ENCODE data around the gene ADARB2.

Gene ADARB2

DNA sequence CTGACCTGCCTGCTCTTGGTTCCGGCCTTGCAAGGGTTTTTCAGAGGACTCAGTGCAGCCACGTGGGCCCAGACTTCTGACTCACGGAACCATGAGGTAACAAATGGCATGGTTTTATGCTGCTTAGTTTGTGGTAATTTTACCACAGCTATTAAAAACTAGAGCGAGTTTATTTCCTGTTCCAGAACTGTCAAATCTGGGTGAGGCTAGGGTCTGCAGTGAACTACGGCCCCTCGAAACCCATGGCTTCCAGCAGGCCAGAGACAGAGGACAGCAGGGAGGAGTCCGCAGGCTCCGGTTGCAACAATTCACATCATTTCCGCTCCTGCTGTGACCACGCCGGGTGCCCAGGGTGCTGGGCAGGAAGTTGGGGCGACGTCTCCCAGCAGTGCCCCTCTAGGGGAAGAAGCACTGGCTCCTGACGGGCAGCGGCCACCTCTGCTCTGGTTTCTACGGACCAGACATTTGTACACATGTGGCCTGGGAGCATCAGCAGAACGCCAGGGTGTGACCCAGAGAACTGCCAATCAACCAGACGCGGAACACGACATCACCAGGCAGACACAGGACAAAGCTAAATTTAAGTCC lies 74.8 kb downstream of the ADARB2 start:
- DNase-seq (ENCODE audit: low read depth), result no peak

DNA sequence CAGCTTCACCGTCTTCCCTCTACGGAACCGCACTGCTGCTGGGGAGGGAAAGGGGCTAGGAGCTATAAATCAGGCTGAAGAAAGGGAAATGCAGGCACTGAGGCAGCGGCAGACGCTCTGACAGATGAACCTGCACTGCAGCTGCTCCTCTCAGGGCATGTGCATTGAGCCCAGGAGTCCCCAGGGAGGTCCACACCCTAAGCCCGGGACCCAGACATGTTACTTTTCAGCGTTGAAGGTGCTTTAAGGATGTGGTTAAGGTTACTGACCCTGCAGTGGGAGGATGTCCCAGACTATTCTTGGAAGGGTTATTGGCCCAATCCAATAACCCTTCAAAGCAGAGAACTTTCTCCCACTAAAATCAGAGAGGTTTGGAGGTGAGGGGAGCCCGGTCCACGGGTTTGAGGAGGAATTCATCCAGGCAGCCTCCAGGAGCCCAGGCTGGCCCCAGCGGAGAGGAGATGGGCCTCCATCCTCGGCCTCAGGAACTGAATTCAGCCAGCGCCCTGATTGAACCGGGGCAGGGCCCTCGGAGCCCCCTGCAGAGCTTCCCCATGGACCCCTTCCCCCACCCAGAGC lies 75.4 kb downstream of the ADARB2 start:
- no peak for DNase-seq (ENCODE audit: low read depth)

DNA sequence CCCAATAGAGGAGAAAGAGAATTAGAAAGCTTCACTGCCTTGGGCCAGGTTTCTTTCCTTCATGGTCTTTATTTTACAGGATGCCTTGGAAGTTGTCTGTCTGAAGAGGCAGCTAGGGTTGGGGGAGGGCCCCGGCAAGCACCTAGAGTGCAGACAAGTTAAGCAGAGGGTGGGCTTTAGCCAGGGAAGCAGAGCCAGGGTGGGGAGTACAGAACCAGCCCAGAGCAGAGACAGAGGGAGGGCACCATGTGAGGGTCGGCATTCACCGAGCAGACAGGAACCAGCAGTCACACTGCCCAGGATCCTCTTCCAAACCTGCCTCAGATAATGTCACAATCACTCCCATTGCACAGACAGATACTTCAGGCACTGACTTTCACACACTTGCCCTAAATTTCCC lies 75.9 kb downstream of the ADARB2 start:
- DNase-seq (ENCODE audit: low read depth), result no peak

DNA sequence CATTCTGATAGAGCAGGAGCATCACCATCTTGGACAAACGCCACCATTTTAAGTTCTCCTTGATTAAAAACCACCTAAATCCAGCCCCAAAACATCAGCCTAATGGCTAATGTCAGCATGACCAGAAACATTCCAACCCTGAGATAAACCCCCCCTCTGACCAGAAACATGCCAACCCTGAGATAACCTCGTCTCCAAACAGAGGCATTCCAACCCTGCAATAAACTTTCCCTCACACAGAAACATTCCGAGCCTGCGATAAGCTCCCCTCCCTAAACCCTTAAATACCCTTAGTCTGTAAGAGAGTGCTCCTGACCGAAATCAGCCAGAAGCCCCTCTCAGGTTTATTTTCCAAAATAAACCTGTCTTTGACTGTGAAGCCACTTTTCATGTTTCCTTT lies 76.5 kb downstream of the ADARB2 start:
- DNase-seq (ENCODE audit: low read depth), result no peak

DNA sequence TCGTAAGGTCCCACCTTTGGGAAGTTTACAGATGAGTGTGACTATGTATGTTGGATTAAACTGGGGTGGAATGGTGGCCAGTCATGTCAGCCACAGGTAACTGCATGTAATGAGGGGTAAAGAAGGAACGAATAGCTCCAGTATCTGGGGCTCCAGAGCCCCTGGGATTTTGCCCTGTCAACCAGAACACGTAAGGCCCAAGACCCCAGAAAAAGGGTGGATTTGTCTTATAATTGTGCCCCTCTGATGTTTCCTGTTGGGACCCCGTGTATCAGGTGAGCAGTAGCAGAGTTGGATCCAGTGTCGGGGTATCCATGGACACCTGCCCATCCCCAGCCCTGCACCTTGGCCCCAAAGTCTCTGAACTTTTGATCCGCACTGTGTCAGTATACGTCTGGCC lies 76.9 kb downstream of the ADARB2 start:
- DNase-seq (ENCODE audit: low read depth), result no peak

DNA sequence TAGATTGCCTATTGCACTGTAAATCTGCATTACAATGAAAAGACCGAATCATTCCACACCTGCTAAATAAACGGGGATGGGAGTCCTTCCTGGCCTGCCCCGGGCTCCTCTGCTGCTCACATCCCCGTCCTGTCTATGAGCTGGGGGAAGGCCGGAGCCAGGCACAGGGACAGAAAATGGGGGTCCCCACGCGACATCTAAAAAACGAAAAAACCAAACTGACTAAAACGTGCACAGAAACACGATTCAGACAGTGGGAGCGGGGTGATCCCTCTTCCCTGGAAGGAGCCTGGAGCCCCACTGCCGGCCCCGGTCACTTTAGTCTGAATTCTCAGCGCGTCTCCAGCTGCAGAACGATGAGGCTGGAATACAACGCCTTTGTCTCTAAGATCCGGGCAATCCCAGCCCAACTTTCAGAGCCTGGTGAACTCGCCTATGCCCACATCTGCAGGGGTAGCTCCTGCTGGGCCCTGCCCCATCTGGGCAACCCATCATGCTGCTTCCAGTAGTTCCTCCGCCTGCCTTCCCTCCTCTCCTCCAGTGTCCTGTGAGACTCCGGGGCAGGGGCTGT lies 78.0 kb downstream of the ADARB2 start:
- DNase-seq (ENCODE audit: low read depth), result no peak

DNA sequence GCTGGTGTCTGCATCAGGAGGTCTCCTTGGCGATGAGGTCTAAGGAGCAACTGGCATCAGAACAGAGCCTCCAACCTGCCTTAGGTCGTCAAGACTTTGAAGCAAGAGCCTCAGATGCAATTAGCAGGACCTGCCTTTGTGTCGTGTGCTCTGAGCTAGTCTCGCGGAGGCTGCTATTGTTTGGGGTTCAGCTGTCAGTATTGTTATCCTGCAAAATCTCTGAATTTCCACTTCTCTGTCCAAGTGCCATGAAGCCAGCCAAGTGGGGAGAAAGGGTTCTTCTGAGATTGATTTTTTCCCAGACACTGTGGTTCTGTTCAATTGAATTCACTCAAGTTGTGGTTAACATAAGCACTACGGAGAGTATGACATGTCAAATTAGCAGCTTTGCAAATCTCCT lies 78.7 kb downstream of the ADARB2 start:
- no peak for DNase-seq (ENCODE audit: low read depth)

DNA sequence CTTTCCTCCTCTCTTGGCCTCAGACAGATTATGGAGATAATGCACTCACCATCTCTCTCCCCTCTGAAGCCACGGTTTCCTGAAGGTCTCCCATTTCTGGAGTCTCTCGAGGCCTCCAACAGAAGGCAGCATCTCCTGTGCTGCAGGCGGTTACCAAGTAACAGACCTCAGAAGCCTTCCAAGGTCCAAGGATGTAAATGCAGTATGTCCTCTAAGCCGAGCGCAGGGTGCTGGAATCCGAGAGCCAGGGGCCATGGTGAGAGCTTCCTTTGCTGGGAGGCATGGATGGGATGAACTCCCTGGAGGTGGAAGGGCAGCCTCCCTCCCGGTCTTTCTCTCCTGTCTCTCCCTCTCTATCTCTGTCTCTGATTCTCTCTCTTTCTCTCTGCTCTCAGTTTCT lies 79.8 kb downstream of the ADARB2 start:
- DNase-seq (ENCODE audit: low read depth), result no peak

DNA sequence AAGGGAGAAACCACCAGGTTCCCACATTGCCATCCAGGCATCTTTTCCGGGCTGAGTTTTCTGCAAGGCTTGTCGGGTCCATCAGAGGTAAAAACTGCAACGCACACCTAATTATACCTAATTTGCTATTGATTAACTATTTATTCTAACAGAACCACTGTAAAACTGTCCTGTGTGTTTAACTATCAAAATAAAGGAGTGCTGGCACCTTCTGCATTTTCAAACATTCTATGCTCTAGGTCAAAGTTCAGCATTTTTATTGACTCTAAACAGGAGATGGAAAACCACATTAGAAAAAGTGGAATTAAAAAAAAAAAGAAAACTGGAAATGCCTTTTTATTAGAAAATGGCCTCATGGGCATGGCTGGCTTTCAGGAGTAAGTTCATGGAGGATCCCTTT lies 82.0 kb downstream of the ADARB2 start:
- no peak for DNase-seq (ENCODE audit: low read depth)

DNA sequence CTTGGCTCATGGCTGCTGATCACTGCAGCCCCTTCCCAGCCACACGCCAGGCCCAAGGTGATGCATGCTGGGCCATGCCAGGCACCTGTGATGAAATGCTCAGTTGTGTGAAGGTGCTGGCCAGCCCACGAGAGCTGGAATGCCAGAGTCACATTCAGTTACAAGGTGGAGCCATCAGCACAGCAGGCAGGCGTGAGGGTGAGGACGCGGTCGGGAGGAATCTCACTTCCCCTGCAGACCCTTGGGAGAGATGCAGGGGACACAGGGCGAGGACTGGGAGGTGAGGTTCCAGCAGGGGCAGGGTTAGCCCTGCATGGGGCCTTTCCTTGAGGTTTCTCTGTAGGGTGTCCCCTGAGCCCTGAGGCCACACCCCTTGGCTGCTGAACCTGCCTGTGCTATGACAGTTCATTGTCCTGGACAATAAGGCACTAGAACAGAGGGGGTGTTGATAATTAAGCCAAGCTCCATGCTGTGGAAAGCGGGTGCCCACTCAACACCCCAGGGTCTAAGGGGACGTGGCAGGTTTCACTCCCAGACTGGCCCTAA lies 82.4 kb downstream of the ADARB2 start:
- no peak for DNase-seq (ENCODE audit: low read depth)

DNA sequence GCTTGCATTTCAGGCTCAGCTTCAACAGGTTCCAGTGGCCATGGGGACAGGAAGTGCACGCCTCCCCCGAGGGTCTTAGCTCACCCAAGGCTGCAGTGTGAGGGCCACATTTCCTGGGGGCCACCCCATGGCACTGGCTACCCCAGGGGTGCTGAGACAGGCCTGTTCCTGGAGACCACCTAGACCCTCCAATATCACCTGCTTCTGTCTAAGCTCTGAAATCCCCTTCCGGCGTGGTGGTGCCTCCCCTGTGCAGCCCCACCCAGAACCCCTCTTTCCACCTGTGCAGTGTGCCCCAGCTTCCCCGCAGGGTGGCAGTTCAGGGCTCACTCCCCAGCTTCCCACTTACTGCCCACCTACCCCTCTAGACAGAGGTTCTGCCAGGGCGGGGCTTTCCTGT lies 83.1 kb downstream of the ADARB2 start:
- DNase-seq (ENCODE audit: low read depth), result no peak

DNA sequence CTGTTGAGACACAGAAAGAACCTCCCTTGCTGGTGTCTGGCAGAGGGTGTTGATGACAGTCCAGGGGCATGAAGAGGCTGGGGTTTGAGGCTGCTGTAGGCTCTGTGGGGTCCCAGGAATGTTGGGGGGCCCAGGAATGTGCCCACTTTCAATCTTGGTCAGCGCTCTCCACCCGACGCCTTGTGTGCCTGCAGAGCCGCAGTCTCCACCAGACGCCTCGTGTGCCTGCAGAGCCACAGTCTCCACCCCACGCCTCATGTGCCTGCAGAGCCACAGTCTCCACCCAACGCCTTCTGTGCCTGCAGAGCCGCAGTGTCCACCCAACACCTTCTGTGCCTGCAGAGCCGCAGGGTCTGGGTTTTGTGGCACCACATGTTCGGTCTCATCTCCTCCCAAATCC lies 84.0 kb downstream of the ADARB2 start:
- DNase-seq (ENCODE audit: low read depth), result no peak

DNA sequence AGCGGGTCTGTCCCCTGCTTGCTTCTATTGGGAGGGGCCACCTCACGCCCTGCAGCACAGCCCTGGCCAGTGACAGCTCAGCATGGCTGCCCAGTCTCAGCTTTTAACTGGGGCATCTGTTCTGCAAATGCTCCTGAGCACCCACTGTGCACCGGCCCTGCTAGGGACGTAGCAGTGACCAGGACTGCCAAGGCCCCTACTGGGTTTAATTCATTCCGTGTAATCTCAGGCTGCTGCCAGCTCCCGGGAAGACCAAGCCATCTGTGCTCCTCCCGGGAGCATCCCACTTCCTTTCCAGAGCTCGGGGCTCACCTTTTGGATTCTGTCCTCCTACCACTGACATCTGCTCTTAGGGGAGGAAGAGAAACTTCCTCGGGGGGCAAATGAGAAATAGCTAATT lies 85.2 kb downstream of the ADARB2 start:
- DNase-seq (ENCODE audit: low read depth), result no peak

DNA sequence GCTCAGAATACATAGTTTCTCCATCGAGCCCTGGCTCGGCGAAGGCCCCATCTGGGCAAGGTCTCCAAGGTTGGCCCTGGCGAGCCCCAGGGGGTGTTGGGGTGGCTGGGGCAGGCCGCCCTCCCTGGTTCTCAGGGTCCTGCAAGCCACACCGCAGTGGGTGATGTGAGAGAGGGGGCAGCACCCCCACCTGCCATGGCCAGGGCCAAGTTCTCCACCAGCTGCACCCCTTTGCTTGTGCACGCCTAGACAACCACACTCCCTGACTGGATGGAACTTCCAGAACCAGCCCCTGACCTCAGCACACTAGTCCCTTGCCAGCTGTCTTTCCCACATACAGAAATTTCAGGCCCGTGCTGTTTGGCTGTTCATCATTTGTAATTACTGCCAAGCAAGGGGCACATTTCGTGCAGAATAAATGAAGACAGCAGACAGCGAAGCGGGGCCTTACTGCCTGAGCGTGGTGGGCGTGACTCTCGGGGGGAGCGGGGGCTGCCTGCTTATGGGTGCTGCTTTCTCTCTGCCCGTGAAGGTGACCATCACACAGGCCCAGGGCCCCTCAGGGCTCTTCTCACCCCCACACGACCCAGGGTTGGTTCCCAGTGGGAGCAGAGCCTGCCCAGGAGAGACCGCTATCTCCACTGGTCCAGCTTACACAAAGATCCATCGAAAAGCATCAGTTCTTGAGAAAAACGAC lies 85.9 kb downstream of the ADARB2 start:
- no peak for DNase-seq (ENCODE audit: low read depth)

DNA sequence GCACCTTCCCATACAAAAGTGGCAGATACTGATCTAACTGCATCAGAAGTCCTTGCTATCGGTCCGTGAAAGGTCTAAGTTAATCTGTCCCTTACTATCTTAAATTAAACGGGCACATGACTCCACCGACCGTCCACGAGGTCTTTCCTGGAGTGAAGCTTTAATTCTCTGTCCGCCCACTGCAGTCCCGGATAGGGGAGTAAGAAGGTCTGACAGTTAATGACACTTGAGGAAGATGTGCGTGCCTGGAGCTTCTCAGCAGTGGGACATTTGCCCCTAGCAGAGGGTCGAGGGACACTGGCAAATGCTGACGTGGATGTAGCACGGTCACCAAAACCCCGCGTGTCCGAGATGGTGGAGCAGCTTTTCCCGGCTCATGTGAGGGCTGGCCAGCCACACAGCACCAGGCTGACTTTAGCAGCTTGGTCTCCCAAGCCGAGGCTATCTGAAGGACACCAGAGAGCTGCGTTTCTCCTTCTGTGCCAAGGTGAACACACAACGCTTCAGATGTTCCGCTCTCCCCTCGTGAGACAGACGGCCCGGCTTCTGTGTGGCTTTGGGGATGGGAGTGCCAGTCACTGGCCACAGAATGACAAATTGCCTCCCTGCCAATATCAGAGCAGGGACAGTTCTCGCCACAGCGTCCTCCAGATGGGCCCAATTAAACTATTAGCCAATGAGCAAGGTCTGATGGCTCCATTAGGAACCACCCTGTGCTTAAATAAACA lies 86.6 kb downstream of the ADARB2 start:
- DNase-seq (ENCODE audit: low read depth), result no peak

DNA sequence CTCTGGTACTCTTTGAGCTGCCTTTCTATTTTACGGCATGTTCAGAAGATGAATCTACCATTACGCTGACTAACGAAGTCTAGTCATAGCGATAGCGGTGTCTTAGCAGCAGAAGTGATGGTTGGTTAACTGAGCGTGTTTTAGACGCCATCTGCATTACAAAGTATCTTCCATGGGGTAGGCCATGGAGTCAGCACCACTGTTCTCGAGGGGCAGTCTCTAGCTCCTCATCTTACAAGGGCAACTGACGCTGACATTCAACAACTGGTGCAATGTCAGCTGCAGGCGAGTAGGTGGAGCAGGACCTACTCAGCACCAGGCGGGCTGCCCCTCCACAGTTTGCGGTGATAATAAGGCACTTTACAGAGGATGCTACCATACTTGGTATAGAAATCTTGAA lies 88.7 kb downstream of the ADARB2 start:
- no peak for DNase-seq (ENCODE audit: low read depth)

DNA sequence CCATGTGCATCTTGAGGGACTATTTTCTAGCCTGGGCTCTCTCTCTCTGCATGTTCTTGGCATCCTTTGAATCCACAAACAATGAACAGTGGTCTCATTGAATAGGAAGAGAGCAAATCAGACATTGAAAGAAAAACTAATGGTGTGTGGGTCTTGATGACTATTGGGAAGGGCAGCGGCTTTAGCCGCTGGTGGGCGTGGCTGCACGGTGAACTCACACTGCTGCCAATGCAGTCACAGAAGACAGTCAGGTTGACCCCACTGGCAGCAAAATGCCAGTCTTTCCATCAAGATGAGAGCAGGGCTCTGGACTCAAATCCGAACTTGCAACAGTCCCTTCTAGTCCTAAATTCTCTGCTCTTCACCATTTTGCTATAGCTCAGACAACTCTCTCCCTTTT lies 91.0 kb downstream of the ADARB2 start:
- DNase-seq (ENCODE audit: low read depth), result no peak

DNA sequence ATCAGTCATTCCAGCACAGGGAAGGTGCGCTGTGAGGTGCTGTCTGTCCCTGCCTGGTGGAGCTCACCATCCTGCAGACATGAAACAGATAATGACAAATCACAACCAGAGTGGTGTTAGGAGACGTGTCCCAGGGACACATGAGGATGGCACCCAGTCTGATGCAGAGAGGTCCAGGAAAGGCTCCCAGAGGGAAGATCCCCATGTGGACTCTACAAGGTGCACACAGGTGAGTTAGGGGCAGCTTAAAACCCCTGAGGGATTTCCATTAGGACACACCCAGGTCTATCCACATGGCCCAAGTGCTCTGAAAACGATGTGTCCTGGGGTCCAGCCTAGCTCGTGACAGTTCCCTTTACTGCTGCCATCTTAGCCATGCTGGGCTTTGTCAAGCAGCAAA lies 91.4 kb downstream of the ADARB2 start:
- no peak for DNase-seq (ENCODE audit: low read depth)

DNA sequence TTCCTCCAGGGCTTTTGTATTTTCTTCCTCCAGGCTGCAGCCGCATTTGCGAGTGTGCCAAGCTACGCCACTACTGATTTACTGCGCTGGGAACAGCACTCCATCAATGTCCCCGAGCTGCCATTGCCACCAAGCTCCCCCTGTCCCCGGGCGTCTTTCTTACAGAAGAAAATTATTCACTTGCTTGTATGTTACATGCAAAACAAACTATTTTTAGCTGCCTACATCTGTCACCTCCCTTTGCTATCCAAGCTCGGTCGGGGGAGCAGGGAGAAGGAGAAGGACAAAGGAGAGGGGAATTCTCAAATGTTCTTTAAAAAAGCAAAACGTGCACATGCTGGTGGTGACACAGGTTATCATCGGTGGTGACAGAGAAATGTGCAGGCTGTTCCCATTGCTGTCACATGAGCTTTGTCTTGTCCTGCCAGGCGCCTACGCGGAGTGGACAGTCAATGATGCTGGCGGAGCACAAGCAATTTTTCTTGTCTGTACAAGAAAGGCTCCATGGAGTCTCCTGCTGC lies 93.1 kb downstream of the ADARB2 start:
- no peak for DNase-seq (ENCODE audit: low read depth)

DNA sequence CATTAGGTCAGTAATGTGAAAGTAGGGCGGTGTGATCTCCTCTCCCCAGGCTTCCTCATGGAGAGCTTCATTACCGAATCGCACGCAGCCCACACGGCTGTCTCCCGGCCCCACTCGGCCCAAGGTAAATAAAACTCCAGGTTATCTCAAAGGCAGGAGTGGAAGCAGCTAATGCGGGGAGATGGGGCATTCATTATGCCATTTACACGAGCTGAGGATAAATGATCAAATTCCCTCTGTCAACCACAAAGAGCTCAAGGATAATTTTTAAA lies 93.5 kb downstream of the ADARB2 start:
- DNase-seq (ENCODE audit: low read depth), result no peak

DNA sequence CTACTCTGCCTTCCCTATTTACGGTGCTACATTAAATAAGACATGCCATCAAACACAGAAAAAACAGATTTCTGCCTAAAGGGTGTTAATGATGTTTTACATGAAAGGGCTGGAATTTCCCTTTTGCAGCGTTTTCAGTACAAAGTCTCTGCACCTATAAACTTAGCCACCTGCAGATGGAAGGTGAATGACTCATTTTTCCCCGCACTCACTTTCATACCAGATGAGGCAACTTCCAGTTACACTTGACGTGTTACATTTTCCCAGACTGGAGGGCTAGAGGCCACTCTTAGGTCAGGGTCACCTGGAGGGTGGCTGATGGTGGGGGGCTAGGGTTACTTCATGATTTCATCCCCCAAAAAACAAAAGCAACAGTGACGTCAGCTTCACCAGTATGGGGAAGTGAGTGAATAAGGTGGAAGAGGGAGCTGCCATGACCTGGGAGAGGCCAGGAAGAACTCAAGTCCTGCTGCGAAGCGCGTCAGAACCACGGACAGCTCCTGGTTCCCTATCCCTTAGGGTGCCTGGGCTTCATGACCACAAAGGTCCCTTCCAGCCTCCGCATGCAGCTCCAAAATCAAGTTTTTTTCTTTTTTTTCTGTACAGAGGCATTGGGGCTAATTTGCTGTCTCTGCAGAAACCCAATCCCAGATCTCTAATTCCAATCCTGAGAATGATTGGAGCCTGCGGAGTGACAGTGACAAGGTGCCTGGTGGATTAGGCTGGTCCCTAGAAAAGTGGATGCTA lies 94.0 kb downstream of the ADARB2 start:
- DNase-seq (ENCODE audit: low read depth), result no peak

DNA sequence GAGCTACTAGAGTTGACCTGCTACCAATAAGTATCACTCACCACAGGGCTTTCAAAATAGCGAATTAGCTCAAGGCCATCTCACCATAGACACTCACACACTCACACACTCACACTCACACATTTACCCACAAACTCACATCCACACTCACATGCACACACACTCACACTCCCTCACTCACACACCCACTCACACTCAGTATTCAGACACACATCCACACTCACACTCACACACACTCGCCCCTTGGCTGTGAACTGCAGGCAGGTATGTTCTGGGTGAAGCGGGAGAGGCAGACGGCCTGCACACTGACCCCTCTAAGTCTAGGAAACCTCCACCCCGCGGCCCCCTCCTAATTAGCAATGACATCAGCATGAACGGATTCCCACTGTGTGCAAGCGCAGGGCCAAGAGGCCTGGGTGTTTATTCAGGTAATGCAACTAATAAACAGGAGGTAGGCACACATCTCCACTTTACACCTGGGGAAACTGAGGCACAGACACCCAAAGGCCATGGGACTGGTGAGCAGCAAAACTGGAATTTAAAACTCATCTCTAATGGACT lies 94.6 kb downstream of the ADARB2 start:
- DNase-seq (ENCODE audit: low read depth), result no peak
